Progenitor cell of endocrine pancreas (in vitro differentiated cells): Measurements from ENCODE around the gene MFSD2B. TPM values are rescaled to one million over a fixed set of nuclear protein-coding genes. Genes with fewer than 3 reads are reported as not detected.

Experiments used
- DNase-seq: peaks from one replicate; pipeline ENCODE4 v3.0.0; 2021; ENCODE audit warnings: low spot score; ENCODE audit not compliant: unreplicated experiment
- H3K27ac Mint-ChIP-seq: 2 replicates; pipeline ENCODE4 v1.8.0; 2021; ENCODE audit warnings: mild to moderate bottlenecking, moderate library complexity, mixed read lengths
- H3K27me3 Mint-ChIP-seq: 2 replicates; pipeline ENCODE4 v1.8.0; 2021; ENCODE audit warnings: mixed read lengths
- H3K36me3 Mint-ChIP-seq: 2 replicates; pipeline ENCODE4 v1.8.0; 2022; ENCODE audit warnings: mixed read lengths; ENCODE audit not compliant: insufficient read depth
- H3K4me1 Mint-ChIP-seq: 2 replicates; pipeline ENCODE4 v1.8.0; 2021; ENCODE audit warnings: low read depth, mixed read lengths
- H3K4me3 Mint-ChIP-seq: 2 replicates; pipeline ENCODE4 v1.8.0; 2021; ENCODE audit warnings: low read depth, mild to moderate bottlenecking, moderate library complexity, mixed read lengths
- H3K9me3 Mint-ChIP-seq: 2 replicates; pipeline ENCODE4 v1.8.0; 2021; ENCODE audit warnings: low read depth, mixed read lengths
- total RNA-seq: library from RNA; stranded (reverse); gene quantifications from 2 replicates; pipeline ENCODE4 v1.2.1, GENCODE V29; 2021
- TF ChIP-seq, protein P1 (sequence below): fragments of 200-600 bp; sonication (generic); IDR thresholded peaks from one replicate; pipeline ENCODE4 v1.5.0; 2021; ENCODE audit warnings: antibody characterized with exemption, mild to moderate bottlenecking; ENCODE audit not compliant: unreplicated experiment

The MFSD2B gene
- total RNA-seq, 1 donor from 2014 or later, result 1.2 TPM

DNA sequence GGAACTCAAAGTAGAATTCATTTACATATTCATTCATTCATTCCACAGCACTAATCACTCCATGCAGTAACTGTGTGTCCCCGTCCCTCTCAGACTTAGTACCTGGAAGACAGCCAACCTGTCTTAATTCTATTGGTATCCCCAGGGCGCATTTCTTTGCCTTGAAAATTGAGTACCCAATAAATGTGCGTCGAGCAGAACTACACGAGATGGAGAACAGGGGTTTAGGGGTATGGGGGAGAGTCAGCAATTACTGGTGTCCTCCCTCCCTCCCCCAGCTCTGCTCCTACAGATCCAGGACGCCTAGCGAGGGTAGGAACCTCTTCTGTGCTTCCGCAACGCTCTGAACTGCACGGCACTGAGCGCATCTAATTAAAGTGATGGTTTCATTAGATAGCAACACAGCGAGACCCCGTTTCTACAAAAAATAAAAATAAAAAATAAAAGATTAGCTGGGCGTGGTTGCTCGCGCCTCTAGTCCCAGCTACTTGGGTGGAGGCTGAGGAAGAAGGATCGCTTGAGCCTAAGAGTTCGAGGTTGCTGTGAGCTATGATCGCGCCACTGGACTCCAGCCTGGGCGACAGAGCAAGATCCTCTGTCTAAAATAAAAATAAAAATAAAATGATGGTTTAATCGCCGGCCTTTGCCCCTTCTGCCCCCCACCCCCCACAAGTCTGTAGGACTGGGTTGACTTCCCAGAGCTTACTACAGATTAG, 39.0 kb downstream of the MFSD2B start:
- Mint-ChIP-seq H3K9me3 (no peaks in the 10 kb centered on the region), H3K36me3 (no peaks in the 10 kb centered on the region), H3K27me3 (no peaks in the 10 kb centered on the region), H3K27ac (no peak overlapping the region), H3K4me3 (no peak overlapping the region), H3K4me1 (peaks cover 16% of the 10 kb centered on the region)
- TF ChIP-seq, protein P1, sequence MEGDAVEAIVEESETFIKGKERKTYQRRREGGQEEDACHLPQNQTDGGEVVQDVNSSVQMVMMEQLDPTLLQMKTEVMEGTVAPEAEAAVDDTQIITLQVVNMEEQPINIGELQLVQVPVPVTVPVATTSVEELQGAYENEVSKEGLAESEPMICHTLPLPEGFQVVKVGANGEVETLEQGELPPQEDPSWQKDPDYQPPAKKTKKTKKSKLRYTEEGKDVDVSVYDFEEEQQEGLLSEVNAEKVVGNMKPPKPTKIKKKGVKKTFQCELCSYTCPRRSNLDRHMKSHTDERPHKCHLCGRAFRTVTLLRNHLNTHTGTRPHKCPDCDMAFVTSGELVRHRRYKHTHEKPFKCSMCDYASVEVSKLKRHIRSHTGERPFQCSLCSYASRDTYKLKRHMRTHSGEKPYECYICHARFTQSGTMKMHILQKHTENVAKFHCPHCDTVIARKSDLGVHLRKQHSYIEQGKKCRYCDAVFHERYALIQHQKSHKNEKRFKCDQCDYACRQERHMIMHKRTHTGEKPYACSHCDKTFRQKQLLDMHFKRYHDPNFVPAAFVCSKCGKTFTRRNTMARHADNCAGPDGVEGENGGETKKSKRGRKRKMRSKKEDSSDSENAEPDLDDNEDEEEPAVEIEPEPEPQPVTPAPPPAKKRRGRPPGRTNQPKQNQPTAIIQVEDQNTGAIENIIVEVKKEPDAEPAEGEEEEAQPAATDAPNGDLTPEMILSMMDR, result no peak
- DNase-seq, result no peak

DNA sequence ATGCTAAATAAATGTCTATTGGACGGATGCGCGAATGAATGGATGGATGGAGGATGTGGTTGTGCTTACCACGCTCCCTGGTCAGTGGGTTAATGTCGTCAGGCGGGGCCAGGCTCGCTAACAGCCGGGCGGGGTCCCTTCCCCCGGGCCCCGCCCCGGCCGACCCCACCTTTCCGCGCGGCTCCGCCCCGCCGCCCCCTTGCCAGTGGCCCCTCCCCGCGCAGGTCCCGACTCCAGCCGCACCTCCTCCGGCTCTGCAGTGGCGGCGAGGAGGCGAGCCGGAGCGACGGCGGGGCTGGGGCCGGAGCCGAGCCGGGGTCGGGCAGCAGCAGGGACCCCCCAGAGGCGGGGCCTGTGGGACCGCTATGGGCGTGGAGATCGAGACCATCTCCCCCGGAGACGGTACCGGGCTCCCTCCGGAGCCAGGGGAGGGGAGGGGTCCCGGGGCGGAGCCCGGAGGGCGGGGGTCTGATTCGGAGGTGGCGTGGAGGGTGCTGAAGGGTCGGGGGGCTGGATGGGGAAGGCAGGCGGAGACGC, 39.7 kb downstream of the MFSD2B start, which contains the start of gene FKBP1B:
Gene FKBP1B (plus strand): TSS at position 257 of the 537 bp plus-strand sequence. CDS start 109 bp downstream, at position 366.
- TF ChIP-seq, protein P1, result no peak
- Mint-ChIP-seq H3K9me3 (no peaks in the 10 kb centered on the region), H3K27ac (no peak within 1 kb of the TSS), H3K27me3 (no peaks in the 10 kb centered on the region), H3K4me3 (no peak within 1 kb of the TSS), H3K36me3 (no peaks in the 10 kb centered on the region), H3K4me1 (peaks cover 20% of the 10 kb centered on the region)
- DNase-seq, result peak; percentile 59

DNA sequence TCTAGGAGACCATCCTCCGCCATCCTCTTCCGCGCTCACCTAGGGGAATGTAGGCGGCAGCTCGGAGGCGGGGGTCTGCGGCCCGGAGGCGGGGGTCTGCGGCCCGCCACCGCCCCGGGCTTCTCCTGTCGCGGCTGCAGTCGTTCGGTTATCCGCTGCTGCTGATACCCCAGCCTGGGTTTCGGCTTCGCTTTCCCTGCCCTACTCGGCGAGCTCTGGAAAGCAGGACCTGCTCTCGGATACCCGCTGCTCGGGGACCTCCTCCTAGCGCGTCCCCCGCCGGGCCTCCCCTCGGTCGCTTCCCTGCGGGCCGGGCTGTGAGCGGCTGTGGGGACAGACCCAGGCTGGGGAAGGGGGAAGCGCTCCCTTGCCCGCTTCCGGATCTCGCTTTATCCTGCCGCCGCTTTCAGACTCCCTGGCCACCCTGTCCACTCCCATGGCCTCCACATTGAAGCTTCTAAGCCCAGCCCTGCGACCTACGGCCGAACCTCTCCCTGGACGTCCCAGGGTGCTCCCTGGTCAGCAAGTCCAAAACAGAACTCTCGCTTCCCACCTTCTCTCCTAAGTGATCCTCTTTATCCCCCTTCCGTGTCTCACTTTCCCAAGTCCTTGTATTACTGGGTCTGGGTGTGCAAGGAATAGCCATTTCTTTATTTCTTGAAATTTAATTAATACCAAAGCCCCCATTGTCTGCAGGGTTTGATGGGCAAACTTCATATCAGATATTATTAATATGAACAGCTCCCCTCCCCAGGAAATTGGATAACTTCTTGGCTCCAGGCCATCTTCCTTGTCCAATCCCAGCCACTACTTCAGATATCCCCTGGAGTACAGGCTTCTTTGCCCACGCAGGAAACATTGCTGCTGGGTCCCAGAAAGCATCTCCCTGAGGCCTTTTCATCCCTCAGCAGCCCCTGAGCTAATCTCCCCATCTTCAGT, 40.4 kb downstream of the MFSD2B start:
- Mint-ChIP-seq H3K27me3 (no peaks in the 10 kb centered on the region), H3K27ac (no peak overlapping the region), H3K9me3 (no peaks in the 10 kb centered on the region), H3K4me1 (peaks cover 19% of the 10 kb centered on the region), H3K4me3 (no peak overlapping the region), H3K36me3 (no peaks in the 10 kb centered on the region)
- TF ChIP-seq, protein P1, result no peak
- DNase-seq, result peak; percentile 28

DNA sequence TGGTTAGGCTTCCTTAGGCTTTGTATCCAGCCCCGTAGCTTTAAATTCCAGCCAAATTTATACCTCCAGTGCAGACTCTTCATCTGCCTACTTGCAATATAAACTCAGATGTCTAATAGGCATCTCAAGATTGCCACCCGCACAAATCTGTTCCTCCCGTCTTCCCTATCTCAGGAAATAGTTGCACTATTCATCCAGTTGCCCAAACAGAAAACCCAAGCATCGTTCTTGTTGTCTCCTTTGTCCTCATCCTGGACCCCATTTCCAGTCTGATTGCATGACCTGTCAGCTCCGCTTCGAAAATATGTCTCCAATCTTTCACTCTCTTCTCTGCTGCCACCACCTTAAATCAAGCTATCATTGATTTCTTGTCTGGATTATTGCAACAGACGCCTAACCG, 41.9 kb downstream of the MFSD2B start:
- Mint-ChIP-seq H3K27ac (no peak overlapping the region), H3K4me1 (peaks cover 14% of the 10 kb centered on the region), H3K4me3 (no peak overlapping the region), H3K27me3 (no peaks in the 10 kb centered on the region), H3K36me3 (no peaks in the 10 kb centered on the region), H3K9me3 (no peaks in the 10 kb centered on the region)
- TF ChIP-seq, protein P1, result no peak
- no peak for DNase-seq

GRCh38 chr2:24052951-24053350, 43.1 kb downstream of the MFSD2B start:
- Mint-ChIP-seq H3K4me3 (no peak overlapping the region), H3K4me1 (peaks cover 6% of the 10 kb centered on the region), H3K27ac (no peak overlapping the region), H3K36me3 (no peaks in the 10 kb centered on the region), H3K27me3 (no peaks in the 10 kb centered on the region), H3K9me3 (no peaks in the 10 kb centered on the region)
- TF ChIP-seq, protein P1, result no peak
- DNase-seq, result no peak
